Right cardiac atrium (tissue), 5 donors: ENCODE measurements around the gene SELENOW. TPM values are rescaled to one million over a fixed set of nuclear protein-coding genes. Genes with fewer than 3 reads are reported as not detected.
A peak's percentile ranks its signal among the peaks of the same experiment; 100 is the strongest.
"Not testable (repeated sequence)": the region's sequence is repeated elsewhere in the genome, so short reads cannot be mapped to it uniquely, and the experiment has no call there.

Source experiments
- ATAC-seq, 2 donors: fragments of 200-7000 bp; cut with Tn5 transposase; one replicate each; pipeline versions ENCODE4 v1.8.0 to v1.9.1; 2020; ENCODE audit warnings: moderate library complexity in 2 of 2, mild to moderate bottlenecking in 1 of 2
- DNase-seq, 3 donors: peaks; one replicate each; pipeline ENCODE4 v3.0.0-alpha.2; 2020
- H3K27ac ChIP-seq: one replicate; pipeline ENCODE4 v1.5.1; 2013; ENCODE audit warnings: mild to moderate bottlenecking, low read length, control low read depth, moderate library complexity
- H3K27me3 ChIP-seq: one replicate; pipeline ENCODE4 v1.6.1; 2013; ENCODE audit not compliant: control insufficient read depth, insufficient read depth
- H3K4me1 ChIP-seq: one replicate; pipeline ENCODE4 v1.6.1; 2013; ENCODE audit warnings: low read length; ENCODE audit not compliant: control insufficient read depth, insufficient read depth
- H3K4me3 ChIP-seq: one replicate; pipeline ENCODE4 v1.5.1; 2013; ENCODE audit warnings: low read length, control low read depth
- H3K9me3 ChIP-seq: one replicate; pipeline ENCODE4 v1.6.1; 2013; ENCODE audit warnings: low read length; ENCODE audit not compliant: control insufficient read depth
- WGBS: extraction: QIAGEN DNeasy Blood & Tissue Kit; methylation state at CpG from one replicate; pipeline ENCODE4 v1.1.7; 2013; 5-methylcytosine and 5-hydroxymethylcytosine counted together
- intact Hi-C, 4 donors: fragments of 100-400 bp; cut with DNase I; formaldehyde crosslinking; loops; one replicate each; pipeline versions ENCODE4 v1.11.0 to v1.14.0; 2022 to 2023
- polyA plus RNA-seq: library from polyadenylated mRNA; stranded (reverse); fragments of 200-250 nt; gene quantifications from one replicate; pipeline ENCODE4 v1.2.3, GENCODE V29; 2013
- total RNA-seq, 4 donors: library from RNA; stranded (reverse); fragmentation: NEBNext Ultra II Directional; extraction: Animal tissue kit (Norgen Biotek cat#: 25700); gene quantifications; one replicate each; pipeline ENCODE4 v1.2.1, GENCODE V29; 2021
- donor health status: healthy with polysubstance abuse.
- donor health status: DM: no; HTN: yes; CAD: no.
- donor health status: DM: no; HTN: no; CAD: no.
- donor health status: DM: no; HTN: yes; CAD: no; lungs with severe emphysema.
- donor health status: DM: yes; HTN: yes; CAD: no.

SELENOW gene
- total and polyA plus RNA-seq, 5 donors: 857 to 1,795 (median 1,074) TPM

GRCh38 chr19:47786566-47786965, 8.1 kb downstream of the SELENOW start:
- ATAC-seq (no peak), DNase-seq (no peak)
- Histone ChIP-seq H3K27me3 (no peaks in the 10 kb centered on the region), H3K27ac (no peak overlapping the region), H3K4me1 (peaks cover 3% of the 10 kb centered on the region), H3K9me3 (no peaks in the 10 kb centered on the region), H3K4me3 (no peak overlapping the region)
- WGBS: 92% methylated on average over 7 of the region's 7 CpGs
- intact Hi-C loops: loop anchor here in 1 of 4 donors (5.0 kb wide), 1 partner anchor 74 kb away; the partner anchor contains the start of gene EHD2

DNA sequence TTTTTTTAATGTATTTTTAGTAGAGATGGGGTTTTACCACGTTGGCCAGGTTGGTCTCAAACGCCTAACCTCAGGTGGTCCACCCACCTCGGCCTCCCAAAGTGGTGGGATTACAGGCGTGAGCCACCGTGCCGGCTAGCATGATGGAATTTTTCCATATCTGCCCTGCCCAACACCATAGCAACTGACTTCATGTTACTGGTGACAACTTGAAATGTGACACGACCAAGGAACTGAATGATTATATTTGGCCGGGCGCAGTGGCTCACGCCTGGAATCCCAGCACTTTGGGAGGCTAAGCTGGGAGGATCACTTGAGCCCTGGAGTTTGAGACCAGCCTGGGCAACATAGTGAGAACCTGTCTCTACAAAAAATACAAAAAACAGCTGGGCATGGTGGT, 8.8 kb downstream of the SELENOW start:
- H3K9me3 ChIP-seq, H3K4me1 ChIP-seq, ATAC-seq, H3K4me3 ChIP-seq, H3K27me3 ChIP-seq, DNase-seq, H3K27ac ChIP-seq: not testable (repeated sequence)
- WGBS: 74% methylated on average over 10 of the region's 10 CpGs
- intact Hi-C loops: loop anchor here in 1 of 4 donors (5.0 kb wide), 1 partner anchor 75 kb away; the partner anchor contains the start of gene EHD2

DNA sequence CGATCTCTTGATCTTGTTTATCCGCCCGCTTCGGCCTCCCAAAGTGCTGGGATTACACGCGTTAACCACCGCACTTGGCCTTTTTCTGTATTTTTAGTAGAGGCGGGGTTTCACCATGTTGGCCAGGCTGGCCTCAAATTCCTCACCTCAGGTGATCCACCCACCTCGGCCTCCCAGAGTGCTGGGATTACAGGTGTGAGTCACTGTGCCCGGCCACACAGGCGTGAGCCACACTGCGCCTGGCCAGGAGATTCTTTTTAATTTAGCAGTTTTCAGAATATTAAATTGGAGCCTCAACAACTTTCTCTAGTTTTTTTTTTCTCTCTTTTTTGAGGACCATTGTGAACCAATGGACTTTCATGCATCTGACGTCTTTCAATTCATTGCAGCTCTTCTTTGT, 11.3 kb downstream of the SELENOW start:
- H3K27me3 ChIP-seq, H3K4me1 ChIP-seq, ATAC-seq, H3K9me3 ChIP-seq, H3K4me3 ChIP-seq, DNase-seq, H3K27ac ChIP-seq: not testable (repeated sequence)
- intact Hi-C loops: loop anchor here in 2 of 4 donors (2.0 to 10.0 kb wide), 3 partner anchors 23 to 78 kb away; partner anchors contain the start of gene EHD2 (in 1 of the 2)
- 92% methylated on average over 13 of the region's 13 CpGs for WGBS

GRCh38 chr19:47790398-47790814, 11.9 kb downstream of the SELENOW start:
- H3K4me1 ChIP-seq: no peaks in the 10 kb centered on the region
- no peaks in the 10 kb centered on the region for H3K27me3 ChIP-seq
- intact Hi-C loops: loop anchor here in 1 of 4 donors (10.0 kb wide), 1 partner anchor 74 kb away; no protein-coding TSS in a partner anchor
- H3K27ac ChIP-seq: no peak overlapping the region
- no peak overlapping the region for H3K4me3 ChIP-seq
- 12% methylated on average over 10 of the region's 10 CpGs for WGBS
- H3K9me3 ChIP-seq: no peaks in the 10 kb centered on the region
- peak; percentile 76 to 77 for ATAC-seq
- peak; percentile 88 to 95 (median 93) for DNase-seq

DNA sequence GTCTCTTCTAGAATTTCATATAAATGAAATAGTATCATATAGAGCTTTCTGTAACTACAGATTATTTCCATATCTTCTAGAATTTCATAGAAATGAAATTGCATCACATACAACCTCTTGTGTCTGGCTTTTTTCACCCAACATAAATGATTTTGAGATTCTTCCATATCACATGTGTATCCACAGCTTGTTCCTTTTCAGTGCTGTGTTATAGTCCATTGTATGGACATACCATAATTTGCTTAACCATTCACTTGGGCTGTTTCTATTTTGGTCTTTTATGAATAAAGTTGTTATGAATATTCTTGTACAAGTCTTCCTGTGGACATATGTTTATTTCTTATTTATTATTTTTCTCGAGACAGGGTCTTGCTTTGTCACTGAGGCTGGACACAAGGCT, 14.1 kb downstream of the SELENOW start:
- Histone ChIP-seq H3K9me3 (no peaks in the 10 kb centered on the region), H3K4me3 (no peak overlapping the region), H3K27ac (no peak overlapping the region), H3K4me1 (no peaks in the 10 kb centered on the region), H3K27me3 (no peaks in the 10 kb centered on the region)
- ATAC-seq (no peak), DNase-seq (no peak)
- intact Hi-C loops: loop anchor here in 1 of 4 donors (10.0 kb wide), 1 partner anchor 72 kb away; no protein-coding TSS in a partner anchor
- WGBS: 93% methylated on average over 1 of the region's 1 CpG

DNA sequence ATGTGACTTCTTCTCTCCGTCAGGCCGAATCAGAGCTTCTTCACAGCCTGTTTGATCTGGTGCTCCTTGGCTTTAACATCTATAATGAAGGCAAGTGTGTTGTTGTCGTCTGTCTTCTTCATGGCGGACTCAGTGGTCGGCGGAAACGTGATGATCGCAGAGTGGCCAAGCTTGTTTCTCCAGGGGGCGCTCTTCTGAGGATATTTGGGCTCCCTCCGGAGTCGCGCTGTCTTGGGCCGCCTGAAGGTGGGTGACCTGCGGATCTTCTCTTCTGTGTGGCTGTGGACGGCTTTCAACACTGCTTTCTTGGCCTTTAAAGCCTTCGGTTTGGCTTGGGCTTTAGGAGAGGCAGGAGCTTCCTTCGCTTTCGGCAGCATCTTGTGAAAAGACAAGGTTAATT, 16.0 kb downstream of the SELENOW start:
- H3K4me1 ChIP-seq: no peaks in the 10 kb centered on the region
- intact Hi-C loops: loop anchor here in 1 of 4 donors (10.0 kb wide), 1 partner anchor 70 kb away; no protein-coding TSS in a partner anchor
- ATAC-seq (no peak), DNase-seq (no peak)
- H3K27me3 ChIP-seq: no peaks in the 10 kb centered on the region
- WGBS: 83% methylated on average over 18 of the region's 18 CpGs
- H3K27ac ChIP-seq: no peak overlapping the region
- H3K9me3 ChIP-seq: no peaks in the 10 kb centered on the region
- H3K4me3 ChIP-seq: no peak overlapping the region

DNA sequence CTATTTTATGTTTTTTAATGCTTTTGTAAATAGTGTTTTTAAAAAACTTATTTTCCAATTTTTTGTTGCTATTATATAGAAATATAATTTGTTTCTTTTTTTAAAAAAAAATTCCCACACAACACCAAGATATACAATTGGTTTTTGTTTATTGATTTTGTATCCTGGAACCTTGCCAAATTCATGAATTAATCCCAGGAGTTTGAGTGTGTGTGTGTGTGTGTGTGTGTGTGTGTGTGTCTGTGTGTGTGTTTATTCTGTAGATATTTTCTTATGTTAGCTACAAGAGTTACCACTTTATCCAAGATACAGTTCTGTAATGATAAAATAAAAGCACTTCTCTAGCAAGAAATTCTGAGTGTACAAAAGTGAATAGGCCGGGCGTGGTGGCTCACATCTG, 18.3 kb downstream of the SELENOW start:
- intact Hi-C loops: loop anchor here in 1 of 4 donors (10.0 kb wide), 1 partner anchor 68 kb away; no protein-coding TSS in a partner anchor
- Histone ChIP-seq H3K9me3 (no peaks in the 10 kb centered on the region), H3K27ac (no peak overlapping the region), H3K4me3 (no peak overlapping the region), H3K27me3 (no peaks in the 10 kb centered on the region), H3K4me1 (no peaks in the 10 kb centered on the region)
- DNase-seq (no peak), ATAC-seq (no peak)
- 89% methylated on average over 2 of the region's 2 CpGs for WGBS

GRCh38 chr19:47797996-47798903, 19.7 kb downstream of the SELENOW start:
- no peaks in the 10 kb centered on the region for H3K4me1 ChIP-seq
- intact Hi-C loops: loop anchor here in 1 of 4 donors (10.0 kb wide), 1 partner anchor 67 kb away; no protein-coding TSS in a partner anchor
- H3K27me3 ChIP-seq: no peaks in the 10 kb centered on the region
- DNase-seq (no peak), ATAC-seq (no peak)
- 51% methylated on average over 14 of the region's 14 CpGs for WGBS
- no peak overlapping the region for H3K27ac ChIP-seq
- H3K9me3 ChIP-seq: no peaks in the 10 kb centered on the region
- H3K4me3 ChIP-seq: no peak overlapping the region

GRCh38 chr19:47798904-47799266, 20.4 kb downstream of the SELENOW start:
- Histone ChIP-seq H3K27ac (no peak overlapping the region), H3K27me3 (no peaks in the 10 kb centered on the region), H3K4me1 (no peaks in the 10 kb centered on the region), H3K4me3 (no peak overlapping the region), H3K9me3 (no peaks in the 10 kb centered on the region)
- no peak for ATAC-seq
- DNase-seq: no peak
- WGBS: 89% methylated on average over 4 of the region's 4 CpGs
- intact Hi-C loops: loop anchor here in 1 of 4 donors (10.0 kb wide), 1 partner anchor 66 kb away; no protein-coding TSS in a partner anchor

DNA sequence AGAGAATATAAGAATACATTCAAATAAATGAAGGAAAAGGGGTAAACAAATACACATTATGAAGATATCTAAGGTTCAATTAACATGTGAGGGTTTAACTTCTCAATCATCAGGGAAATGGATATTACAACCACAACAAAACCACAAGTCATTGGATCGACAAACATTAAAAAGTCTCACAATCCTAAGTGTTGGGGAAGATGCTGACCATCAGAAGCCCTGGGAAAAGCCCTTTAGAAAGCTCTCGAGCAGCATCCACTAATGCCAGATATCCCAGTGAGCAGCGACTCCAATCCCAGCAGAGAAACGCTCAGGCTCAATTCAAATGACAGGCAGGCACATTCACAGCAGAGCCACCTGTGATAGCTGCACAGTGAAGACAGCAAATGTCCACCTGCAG, 22.8 kb downstream of the SELENOW start:
- Histone ChIP-seq H3K4me3 (no peak overlapping the region), H3K27ac (no peak overlapping the region), H3K4me1 (no peaks in the 10 kb centered on the region), H3K27me3 (no peaks in the 10 kb centered on the region), H3K9me3 (no peaks in the 10 kb centered on the region)
- intact Hi-C loops: no loop called here
- no peak for DNase-seq
- ATAC-seq: no peak
- WGBS: 93% methylated on average over 4 of the region's 4 CpGs

DNA sequence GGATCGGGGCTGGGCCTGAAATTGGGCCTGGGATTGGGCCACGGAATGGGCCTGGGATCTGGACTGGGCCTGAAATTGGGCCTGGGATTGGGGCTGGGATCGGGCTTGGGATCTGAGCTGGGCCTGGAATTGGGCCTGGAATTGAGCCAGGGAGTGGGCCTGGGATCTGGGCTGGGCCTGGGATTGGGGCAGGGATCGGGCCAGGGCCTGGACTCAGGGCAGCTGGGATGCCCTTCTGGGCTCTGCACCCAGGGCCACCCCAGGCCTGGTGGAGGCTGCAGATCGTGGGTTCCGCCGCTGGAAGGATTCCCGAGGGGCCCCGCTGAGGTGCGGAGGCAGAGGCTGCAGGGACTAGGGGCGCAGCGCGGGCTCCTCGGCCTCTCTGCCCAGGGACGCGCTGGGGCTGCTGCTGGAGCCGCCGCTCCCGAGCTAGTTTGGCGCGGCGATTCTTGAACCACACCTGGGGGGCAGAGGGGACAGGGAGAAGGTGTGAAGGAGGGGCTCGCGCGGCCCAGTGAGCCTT, 24.1 kb downstream of the SELENOW start:
- 86% methylated on average over 25 of the region's 25 CpGs for WGBS
- DNase-seq (no peak), ATAC-seq (no peak)
- no peak overlapping the region for H3K4me3 ChIP-seq
- no peaks in the 10 kb centered on the region for H3K9me3 ChIP-seq
- no peaks in the 10 kb centered on the region for H3K4me1 ChIP-seq
- H3K27ac ChIP-seq: no peak overlapping the region
- intact Hi-C loops: no loop called here
- H3K27me3 ChIP-seq: no peaks in the 10 kb centered on the region
